Renal pelvis (tissue), 4 donors: ENCODE data around the gene SDCCAG8. TPM values are rescaled to one million over a fixed set of nuclear protein-coding genes. Genes with fewer than 3 reads are reported as not detected.

Experiments
- DNase-seq: peaks from one replicate; pipeline ENCODE4 v3.0.0-alpha.2; 2013
- polyA plus RNA-seq, 3 donors: library from polyadenylated mRNA; unstranded; fragments of 120-200 nt; gene quantifications; one replicate each; pipeline ENCODE4 v1.2.1, GENCODE V29; 2013; ENCODE audit not compliant: insufficient read length in 3 of 3

Gene SDCCAG8
- polyA plus RNA-seq, 3 donors, result 30.2 to 52.0 (median 47.2) TPM

DNA sequence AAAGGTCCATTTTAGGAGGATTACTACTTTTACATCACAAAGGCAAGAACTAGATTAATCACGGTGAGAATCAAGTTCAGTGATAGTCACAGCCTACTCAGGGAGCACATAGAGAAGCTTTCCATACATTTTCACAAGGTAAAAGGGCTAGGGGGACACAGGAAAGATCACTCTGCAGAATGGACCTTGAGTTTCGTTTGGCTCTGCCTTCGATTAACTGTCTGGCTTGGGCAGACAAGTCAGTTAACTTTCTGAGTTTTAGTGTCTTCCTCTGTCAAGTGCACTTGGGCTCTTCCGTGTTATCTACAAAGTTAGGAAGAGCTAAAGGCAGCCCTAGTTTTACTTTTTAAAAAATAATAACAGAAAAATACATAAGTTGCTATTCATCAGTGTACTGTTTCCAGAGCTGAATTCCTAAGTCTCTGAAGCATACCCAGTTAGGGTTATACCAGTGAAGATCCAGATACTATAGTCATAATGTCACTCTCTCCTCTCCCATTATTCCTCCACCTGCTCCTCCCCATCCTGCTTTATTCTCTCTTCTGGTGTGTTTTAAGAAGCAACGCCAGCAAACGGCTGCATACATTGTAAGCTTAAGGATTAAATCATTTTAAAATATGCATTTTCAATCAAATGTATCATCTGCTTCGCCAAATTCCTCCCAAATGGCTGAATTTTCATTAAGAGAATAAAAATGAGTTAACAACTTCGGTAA is 2.5 kb upstream of the SDCCAG8 start:
- DNase-seq, result no peak

DNA sequence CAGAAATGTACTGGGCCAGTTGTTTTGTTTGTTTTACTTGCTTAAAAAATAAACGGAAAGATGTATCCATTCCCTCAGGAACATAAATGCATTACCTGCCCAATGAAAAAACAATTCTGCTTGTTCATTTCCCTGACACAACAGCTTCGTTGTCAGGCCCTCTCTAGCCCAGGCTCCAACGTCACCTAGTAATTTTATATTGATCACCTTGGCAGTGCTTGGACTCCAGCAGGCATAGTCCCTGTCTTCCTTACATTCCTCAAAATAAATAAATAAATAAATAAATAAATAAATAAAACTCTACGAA is 2.0 kb upstream of the SDCCAG8 start:
- DNase-seq, result no peak

- DNase-seq, result peak; percentile 53
These were observed 1.5 kb upstream of the SDCCAG8 start for GRCh38 chr1:243254233-243254926.

GRCh38 chr1:243254927-243255790 is 682 bp upstream of the SDCCAG8 start, which contains the start of gene CEP170:
Gene CEP170 (minus strand): TSS chr1:243255281. CDS start chr1:243225280, 30,001 bp downstream.
- DNase-seq, result peak; percentile 99

- DNase-seq, result no peak
These were observed 749 bp downstream of the SDCCAG8 start for GRCh38 chr1:243256590-243256989.

DNA sequence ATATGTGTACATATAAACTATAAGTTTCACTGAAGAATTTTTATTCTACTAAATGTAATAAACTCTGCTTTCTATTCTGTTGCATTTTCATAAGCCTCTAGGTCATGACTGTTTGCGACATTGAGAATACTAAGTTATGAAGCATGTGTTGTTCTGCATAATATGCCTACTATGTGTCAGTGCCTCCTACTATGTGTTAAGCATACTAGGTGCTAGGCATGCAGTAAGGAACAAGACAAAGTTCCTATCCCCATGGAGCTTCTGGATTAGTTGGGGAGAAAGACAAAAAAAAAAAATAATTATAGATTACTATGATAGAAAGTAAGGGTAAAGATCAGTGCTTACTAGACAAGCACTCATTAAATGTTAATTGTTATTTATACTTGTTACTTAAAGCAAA is 1.3 kb downstream of the SDCCAG8 start:
- no peak for DNase-seq

DNA sequence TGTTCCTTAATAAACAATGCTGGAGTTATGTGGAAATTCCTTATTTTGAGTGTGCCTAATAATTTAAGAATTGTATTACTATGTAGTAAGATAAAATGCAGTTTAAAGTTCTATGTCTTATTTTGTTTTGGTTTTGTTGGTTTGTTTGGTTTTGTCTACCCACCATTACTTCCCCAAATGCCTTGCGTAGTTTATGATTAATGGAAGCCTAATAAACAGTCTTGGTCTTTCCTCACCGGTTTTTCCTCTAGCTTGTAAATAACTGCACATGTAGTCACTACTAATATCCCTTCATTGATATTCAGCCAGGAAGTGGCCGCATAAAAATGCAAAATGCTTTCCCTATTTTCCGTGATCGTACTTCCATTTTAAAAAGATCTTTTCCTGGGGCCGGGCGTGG is 2.9 kb downstream of the SDCCAG8 start:
- no peak for DNase-seq

GRCh38 chr1:243260221-243260880 is 4.5 kb downstream of the SDCCAG8 start:
- DNase-seq, result no peak

- no peak for DNase-seq
These were observed 5.5 kb downstream of the SDCCAG8 start for GRCh38 chr1:243261390-243261789.

GRCh38 chr1:243264717-243265116 is 8.9 kb downstream of the SDCCAG8 start:
- no peak for DNase-seq

GRCh38 chr1:243266231-243266630 is 10.4 kb downstream of the SDCCAG8 start:
- no peak for DNase-seq

- no peak for DNase-seq
These were observed 11.6 kb downstream of the SDCCAG8 start for GRCh38 chr1:243267471-243267880.

- no peak for DNase-seq
These were observed 12.2 kb downstream of the SDCCAG8 start for GRCh38 chr1:243267914-243268653.

DNA sequence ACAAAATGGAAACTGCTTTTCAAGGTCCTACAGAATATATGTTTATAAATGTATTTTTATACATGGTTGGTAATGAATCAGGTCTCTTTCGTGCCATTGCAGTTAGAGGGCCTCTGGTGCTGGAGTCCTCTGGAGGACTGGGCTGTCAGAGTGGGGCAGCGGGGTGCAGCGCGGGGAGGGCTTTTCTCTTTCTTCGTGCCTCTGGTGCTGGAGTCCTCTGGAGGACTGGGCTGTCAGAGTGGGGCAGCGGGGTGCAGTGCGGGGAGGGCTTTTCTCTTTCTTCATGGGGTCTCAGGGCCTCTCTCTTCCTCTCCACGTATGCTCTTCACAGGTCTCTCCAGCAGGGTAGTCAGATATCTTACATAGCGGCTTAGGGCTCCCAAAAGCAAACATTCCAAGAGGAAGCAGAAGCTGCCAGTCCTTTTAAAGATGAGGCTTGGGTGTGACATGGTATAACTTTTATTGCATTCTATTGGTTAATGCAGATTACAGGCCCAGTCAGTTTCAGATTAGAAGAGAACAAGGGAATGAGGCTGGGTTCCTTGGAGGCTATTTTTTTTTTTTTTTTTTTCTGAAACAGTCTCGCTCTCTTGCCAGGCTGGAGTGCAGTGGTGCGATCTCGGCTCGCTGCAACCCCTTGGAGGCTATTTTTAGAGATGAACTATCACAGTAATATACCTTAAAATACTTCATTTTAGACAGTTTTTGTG is 13.1 kb downstream of the SDCCAG8 start:
- no peak for DNase-seq

DNA sequence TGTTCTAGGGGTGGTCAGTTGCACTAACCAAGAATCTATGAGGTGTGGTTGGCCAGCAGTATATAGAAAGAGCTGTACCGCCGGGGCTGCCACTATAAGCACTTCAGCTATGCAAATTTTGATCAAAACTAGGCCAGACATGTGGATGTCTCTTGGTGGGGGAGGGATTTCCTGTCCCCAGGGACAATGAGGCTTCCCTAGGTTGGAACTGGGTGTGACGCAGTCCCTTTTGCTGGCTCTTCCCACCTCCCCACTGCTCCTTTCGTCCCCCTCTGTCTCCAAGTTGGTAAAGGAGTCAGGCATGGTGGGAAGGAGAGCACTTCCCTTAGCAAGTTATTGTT is 13.6 kb downstream of the SDCCAG8 start:
- DNase-seq, result no peak

GRCh38 chr1:243270097-243270864 is 14.4 kb downstream of the SDCCAG8 start:
- DNase-seq, result no peak

- DNase-seq, result no peak
These were observed 16.2 kb downstream of the SDCCAG8 start for GRCh38 chr1:243271996-243272395.

GRCh38 chr1:243272401-243272800 is 16.6 kb downstream of the SDCCAG8 start:
- no peak for DNase-seq

GRCh38 chr1:243273506-243273905 is 17.7 kb downstream of the SDCCAG8 start:
- DNase-seq, result no peak

- DNase-seq, result no peak
These were observed 18.1 kb downstream of the SDCCAG8 start for GRCh38 chr1:243273945-243274344.
